Testis (tissue), 2 donors: ENCODE results near the gene TRAF3IP3.

Experiments
- CTCF ChIP-seq, 3 experiments: fragments of 450-650 bp in 2 of 3; fragments of 200-600 bp in 1 of 3; sonication (generic) in 1 of 3; IDR thresholded peaks; one replicate each; pipeline ENCODE4 v1.5.1; 2016 to 2019; ENCODE audit warnings: antibody characterized with exemption in 3 of 3, mild to moderate bottlenecking in 2 of 3, moderate library complexity in 1 of 3
- POLR2A ChIP-seq: fragments of 450-650 bp; IDR thresholded peaks from one replicate; pipeline ENCODE4 v1.6.1; 2017; ENCODE audit warnings: antibody characterized with exemption, mild to moderate bottlenecking, moderate library complexity

GRCh38 chr1:209809611-209810010 is 53.8 kb downstream of the TRAF3IP3 start:
- no peak for TF ChIP-seq CTCF (IDR thresholded peaks at IDR 0.05)
- no peak for TF ChIP-seq POLR2A
